GM12878 (cell line): Measurements from ENCODE around the gene TBCB. TPM values are rescaled to one million over a fixed set of nuclear protein-coding genes. Genes with fewer than 3 reads are reported as not detected.

Source experiments
- ATAC-seq: fragments of 200-7000 bp; cut with Tn5 transposase; 3 replicates; pipeline ENCODE4 v1.9.1; 2020; ENCODE audit warnings: mild to moderate bottlenecking, moderate library complexity
- BruUV-seq: library from RNA; stranded (reverse); fragments of 400-500 nt; replicated peaks from 2 replicates; lab custom pipeline; 2021; lab: Mats Ljungman, UMichigan
- CTCF ChIA-PET: fragments of 300-600 bp; sonication (Branson Sonifier 250); formaldehyde crosslinking; extraction: SDS; loops from one replicate; lab custom pipeline; 2021; ENCODE audit warnings: inconsistent platforms; lab: Yijun Ruan, JAX
- POLR2A ChIA-PET: fragments of 350-600 bp; formaldehyde crosslinking; extraction: SDS; loops from one replicate; lab custom pipeline; 2021; ENCODE audit warnings: inconsistent platforms; lab: Charles Lee
- RAD21 ChIA-PET: fragments of 300-600 bp; sonication (Branson Sonifier 250); formaldehyde crosslinking; loops from one replicate; lab custom pipeline; 2023; ENCODE audit warnings: antibody characterized with exemption; ENCODE audit not compliant: unreplicated experiment; lab: Charles Lee
- SMC1A ChIA-PET: fragments of 300-600 bp; sonication (Branson Sonifier 250); formaldehyde crosslinking; loops from one replicate; lab custom pipeline; 2023; ENCODE audit not compliant: unreplicated experiment, uncharacterized antibody; lab: Charles Lee
- DNase-seq: peaks from one replicate; pipeline ENCODE4 v3.0.0-alpha.2; 2011; ENCODE audit warnings: low read depth, low spot score
- FAIRE-seq: peaks from 3 replicates; lab custom pipeline; 2011; peaks lifted over from hg19 to GRCh38; lab: Jason Lieb, UNC
- H2AFZ ChIP-seq: 2 replicates; pipeline ENCODE4 v1.6.0; 2011; ENCODE audit warnings: low read depth, low read length, control low read depth; ENCODE audit not compliant: control insufficient read depth
- H3K27ac ChIP-seq: 2 replicates; pipeline ENCODE4 v1.5.1; 2011; ENCODE audit warnings: control low read depth; ENCODE audit not compliant: control insufficient read depth, insufficient read depth
- H3K27me3 ChIP-seq, 2 experiments: replicated peaks in 1 of 2; 2 replicates each; pipeline versions ENCODE4 v1.6.0 to v1.6.1; 2011; ENCODE audit warnings: low read length in 1 of 2; ENCODE audit not compliant: control insufficient read depth in 2 of 2, insufficient read depth in 2 of 2
- H3K36me3 ChIP-seq, 2 experiments: 2 replicates each; pipeline ENCODE4 v1.5.1; 2011; ENCODE audit warnings: low read length in 1 of 2; ENCODE audit not compliant: control insufficient read depth in 2 of 2, insufficient read depth in 2 of 2
- H3K4me1 ChIP-seq: 2 replicates; pipeline ENCODE4 v1.6.1; 2011; ENCODE audit warnings: mild to moderate bottlenecking, low read length, moderate library complexity, mixed read lengths; ENCODE audit not compliant: control insufficient read depth, insufficient read depth
- H3K4me2 ChIP-seq: 2 replicates; pipeline ENCODE4 v1.6.0; 2011; ENCODE audit warnings: control low read depth; ENCODE audit not compliant: control insufficient read depth, insufficient read depth
- H3K4me3 ChIP-seq: fragments of 200-600 bp; sonication (generic); 2 replicates; pipeline ENCODE4 v1.5.1; 2016
- H3K79me2 ChIP-seq: 2 replicates; pipeline ENCODE4 v1.6.0; 2011; ENCODE audit warnings: low read length; ENCODE audit not compliant: control insufficient read depth, insufficient read depth
- H3K9ac ChIP-seq: 2 replicates; pipeline ENCODE4 v1.8.0; 2011; ENCODE audit warnings: low read length, control low read depth, mixed read lengths; ENCODE audit not compliant: control insufficient read depth, insufficient read depth
- H3K9me3 ChIP-seq: replicated peaks from 3 replicates; pipeline ENCODE4 v1.5.1; 2011; ENCODE audit warnings: mild to moderate bottlenecking, low read length; ENCODE audit not compliant: control insufficient read depth, insufficient read depth
- H4K20me1 ChIP-seq: 2 replicates; pipeline ENCODE4 v1.6.0; 2011; ENCODE audit not compliant: control insufficient read depth, insufficient read depth
- ASH2L ChIP-seq: fragments of 300-600, 200-600 bp; sonication (generic); IDR thresholded peaks from 2 replicates; pipeline ENCODE4 v1.6.1; 2017; ENCODE audit warnings: low read depth, mild to moderate bottlenecking, borderline replicate concordance
- CBX3 ChIP-seq: fragments of 200-600 bp; sonication (generic); IDR thresholded peaks from 2 replicates; pipeline ENCODE4 v1.6.1; 2016; ENCODE audit warnings: low read depth, borderline replicate concordance
- IKZF2 ChIP-seq, 2 experiments: fragments of 450-650 bp; IDR thresholded peaks; 2 replicates each; pipeline ENCODE4 v1.6.1; 2017; ENCODE audit warnings: mild to moderate bottlenecking in 2 of 2, moderate library complexity in 2 of 2
- MEF2A ChIP-seq: IDR thresholded peaks from 2 replicates; pipeline ENCODE4 v1.6.1; 2011; ENCODE audit warnings: low read depth, mild to moderate bottlenecking, low read length, moderate library complexity; ENCODE audit not compliant: insufficient read depth
- NBN ChIP-seq: fragments of 450-650 bp; IDR thresholded peaks from 2 replicates; pipeline ENCODE4 v1.6.1; 2016
- SREBF2 ChIP-seq: IDR thresholded peaks from 2 replicates; pipeline ENCODE4 v1.6.1; 2012; ENCODE audit warnings: mild to moderate bottlenecking, low read length
- ZZZ3 ChIP-seq: IDR thresholded peaks from 2 replicates; pipeline ENCODE4 v1.6.1; 2011; ENCODE audit warnings: low read depth; ENCODE audit not compliant: control insufficient read depth, insufficient read length
- WGBS: methylation state at CpG from one replicate; pipeline ENCODE4 v1.1.6; 2016; ENCODE audit warnings: low lambda C conversion rate; ENCODE audit not compliant: insufficient replicate concordance, insufficient coverage; ENCODE audit errors: missing lambda C conversion rate; 5-methylcytosine and 5-hydroxymethylcytosine counted together
- in situ Hi-C: fragments of 300-500 bp; cut with MboI; formaldehyde crosslinking; loops from 9 replicates; pipeline ENCODE4 v1.14.3; 2018; ENCODE audit warnings: mixed read lengths
- intact Hi-C: fragments of 100-400 bp; cut with micrococcal nuclease; formaldehyde crosslinking; loops from one replicate; pipeline ENCODE4 v1.14.2; 2022; ENCODE audit not compliant: unreplicated experiment
- polyA plus RNA-seq, 11 experiments: library from polyadenylated mRNA; depleted of rRNA in 4 of 11; unstranded in 6 of 11; stranded (reverse) in 5 of 11; fragments of >200 nt; fragmentation: Nextera tagmentation in 4 of 11; fragmentation: Illumina TruSeq in 1 of 11; extraction: Ambion mirVana in 4 of 11; extraction: Trizol in 1 of 11; gene quantifications; 1 replicate in 1 of 11; 2 replicates in 10 of 11; pipeline versions ENCODE4 v1.2.1 to v1.2.3, GENCODE V29; 2011 to 2016; ENCODE audit warnings: inconsistent platforms in 2 of 11, missing spikeins in 2 of 11, low read depth in 1 of 11
- total RNA-seq, 4 experiments: library from RNA; depleted of rRNA in 3 of 4; stranded (reverse); fragments of >200 nt in 3 of 4; fragmentation: Illumina TruSeq in 1 of 4; extraction: Trizol in 1 of 4; gene quantifications; 2 replicates each; pipeline versions ENCODE4 v1.2.1 to v1.2.3, GENCODE V29; 2013 to 2021
- TF ChIP-seq, protein P1 (sequence below): fragments of 450-650 bp; formaldehyde crosslinking; IDR thresholded peaks from 2 replicates; pipeline ENCODE4 v1.4.0; 2020; ENCODE audit warnings: mild to moderate bottlenecking, moderate library complexity

The TBCB gene
- total and polyA plus RNA-seq, 10 of the 15 experiments (the other 5 are each of a cell fraction or from before 2014, with no cell fraction given): 9.4 to 193 (median 126) TPM

DNA sequence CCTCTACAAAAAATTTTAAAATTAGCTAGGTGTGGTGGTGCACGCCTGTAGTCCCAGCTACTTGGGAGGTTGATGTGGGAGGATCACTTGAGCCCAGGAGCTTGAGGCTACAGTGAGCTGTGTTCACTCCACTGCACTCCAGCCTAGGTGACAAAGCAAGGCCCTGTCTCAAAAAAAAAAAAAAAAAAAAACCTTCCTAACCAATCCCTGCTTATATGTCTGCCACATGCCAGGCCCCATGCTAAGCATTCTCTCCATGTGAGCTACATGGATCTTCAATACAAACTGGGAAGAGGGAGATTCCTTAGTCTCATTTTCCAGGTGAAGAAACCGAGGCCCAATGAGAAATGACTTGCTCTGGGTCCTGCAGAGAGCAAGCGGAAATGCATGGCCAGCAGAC lies 6.6 kb upstream of the TBCB start:
- BruUV-seq: no TSS peak
- ChIA-PET CTCF (interaction anchor here (1.5 kb wide), 1 partner anchor 48 kb away, joined by 4 read pairs; no protein-coding TSS in a partner anchor), SMC1A (interaction anchor here (0.6 kb wide), 1 partner anchor 629 kb away, joined by 4 read pairs; no protein-coding TSS in a partner anchor), POLR2A (no interaction called here), RAD21 (no interaction called here)
- in situ Hi-C loops: no loop called here
- Histone ChIP-seq H3K9me3 (no peaks in the 10 kb centered on the region), H3K79me2 (peaks cover 4% of the 10 kb centered on the region; the same call in 1 of the 2 replicates), H3K4me1 (0 out of 2 replicates have a peak, but pooled peaks cover 3% of the 10 kb centered on the region), H3K4me2 (no peak overlapping the region), H3K27ac (no peak overlapping the region), H3K36me3 (peaks cover 4 to 7% of the 10 kb centered on the region in 2 experiments; a peak in 2 of 4 replicates), H3K4me3 (no peak overlapping the region), H3K27me3 (no peaks in the 10 kb centered on the region), H2AFZ (no peak overlapping the region), H4K20me1 (no peaks in the 10 kb centered on the region), H3K9ac (no peak overlapping the region)
- 78% methylated on average over 3 of the region's 3 CpGs for WGBS
- TF ChIP-seq NBN (no peak), CBX3 (no peak), IKZF2 (IDR thresholded peaks at IDR 0.05) (no peak)
- ATAC-seq (no peak), DNase-seq (no peak), FAIRE-seq (no peak)
- intact Hi-C loops: no loop called here

DNA sequence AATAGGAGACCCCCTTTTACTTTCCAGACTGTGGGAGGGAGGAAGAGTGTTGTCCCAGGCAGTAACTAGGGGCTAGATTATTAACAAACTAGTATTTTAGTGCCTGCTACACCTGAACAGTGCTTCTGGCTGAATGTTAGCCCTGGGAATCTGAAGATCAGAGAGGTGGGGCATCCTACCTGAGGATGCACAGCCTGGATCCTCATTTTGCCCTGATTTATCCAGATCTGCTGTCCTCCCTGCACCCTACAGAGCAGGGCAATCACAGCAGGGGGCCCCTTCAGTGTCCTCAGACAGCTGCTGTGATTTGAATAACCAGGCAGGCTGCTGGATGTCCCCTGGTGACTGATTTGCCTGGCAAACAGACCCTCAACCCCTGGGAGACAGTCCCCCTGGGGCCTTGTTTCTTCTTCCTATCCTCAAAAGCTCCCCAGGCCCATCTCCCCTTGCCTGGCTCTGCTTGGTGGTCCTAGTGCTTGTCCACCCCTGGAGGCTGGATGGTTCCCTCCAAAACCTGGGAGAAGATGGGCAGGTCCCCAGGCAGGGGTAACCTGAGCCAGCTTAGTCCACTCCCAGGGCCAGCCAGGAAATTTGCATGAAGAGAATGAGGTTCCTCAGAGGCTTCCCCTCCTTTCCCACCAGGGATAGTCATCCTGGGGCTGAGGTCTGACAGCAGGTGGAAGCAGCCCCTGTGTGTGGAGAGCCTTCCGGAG lies 4.6 kb upstream of the TBCB start, which contains the start of gene OVOL3:
OVOL3 (plus strand) TSS at position 657 of the 713 bp plus-strand sequence. CDS start 60 bp downstream, outside the sequence.
- no peak for ATAC-seq
- Histone ChIP-seq H3K27ac (no peak within 1 kb of the TSS), H3K79me2 (peaks cover 11% of the 10 kb centered on the region), H3K36me3 (no peaks in the 10 kb centered on the region; a peak in 2 of 4 replicates), H4K20me1 (no peaks in the 10 kb centered on the region), H3K9ac (no peak within 1 kb of the TSS), H3K4me2 (no peak within 1 kb of the TSS), H3K4me3 (no peak within 1 kb of the TSS), H2AFZ (no peak within 1 kb of the TSS), H3K4me1 (0 out of 2 replicates have a peak, but pooled peaks cover 3% of the 10 kb centered on the region), H3K9me3 (no peaks in the 10 kb centered on the region), H3K27me3 (no peaks in the 10 kb centered on the region)
- intact Hi-C loops (loop anchor here (10.0 kb wide), 1 partner anchor 1264 kb away; the partner anchor contains the start of gene ZNF527), in situ Hi-C loops (loop anchor here (10.0 kb wide), 1 partner anchor 374 kb away; the partner anchor contains the start of gene ZNF566)
- FAIRE-seq: no peak
- no peak for TF ChIP-seq MEF2A
- no peak for TF ChIP-seq ZZZ3
- TF ChIP-seq SREBF2: no peak
- TF ChIP-seq, protein P1, sequence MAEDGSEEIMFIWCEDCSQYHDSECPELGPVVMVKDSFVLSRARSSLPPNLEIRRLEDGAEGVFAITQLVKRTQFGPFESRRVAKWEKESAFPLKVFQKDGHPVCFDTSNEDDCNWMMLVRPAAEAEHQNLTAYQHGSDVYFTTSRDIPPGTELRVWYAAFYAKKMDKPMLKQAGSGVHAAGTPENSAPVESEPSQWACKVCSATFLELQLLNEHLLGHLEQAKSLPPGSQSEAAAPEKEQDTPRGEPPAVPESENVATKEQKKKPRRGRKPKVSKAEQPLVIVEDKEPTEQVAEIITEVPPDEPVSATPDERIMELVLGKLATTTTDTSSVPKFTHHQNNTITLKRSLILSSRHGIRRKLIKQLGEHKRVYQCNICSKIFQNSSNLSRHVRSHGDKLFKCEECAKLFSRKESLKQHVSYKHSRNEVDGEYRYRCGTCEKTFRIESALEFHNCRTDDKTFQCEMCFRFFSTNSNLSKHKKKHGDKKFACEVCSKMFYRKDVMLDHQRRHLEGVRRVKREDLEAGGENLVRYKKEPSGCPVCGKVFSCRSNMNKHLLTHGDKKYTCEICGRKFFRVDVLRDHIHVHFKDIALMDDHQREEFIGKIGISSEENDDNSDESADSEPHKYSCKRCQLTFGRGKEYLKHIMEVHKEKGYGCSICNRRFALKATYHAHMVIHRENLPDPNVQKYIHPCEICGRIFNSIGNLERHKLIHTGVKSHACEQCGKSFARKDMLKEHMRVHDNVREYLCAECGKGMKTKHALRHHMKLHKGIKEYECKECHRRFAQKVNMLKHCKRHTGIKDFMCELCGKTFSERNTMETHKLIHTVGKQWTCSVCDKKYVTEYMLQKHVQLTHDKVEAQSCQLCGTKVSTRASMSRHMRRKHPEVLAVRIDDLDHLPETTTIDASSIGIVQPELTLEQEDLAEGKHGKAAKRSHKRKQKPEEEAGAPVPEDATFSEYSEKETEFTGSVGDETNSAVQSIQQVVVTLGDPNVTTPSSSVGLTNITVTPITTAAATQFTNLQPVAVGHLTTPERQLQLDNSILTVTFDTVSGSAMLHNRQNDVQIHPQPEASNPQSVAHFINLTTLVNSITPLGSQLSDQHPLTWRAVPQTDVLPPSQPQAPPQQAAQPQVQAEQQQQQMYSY: no peak
- TF ChIP-seq ASH2L: no peak
- CTCF ChIA-PET: interaction anchor here (1.1 to 1.3 kb wide), 2 partner anchors 16 to 68 kb away, joined by 3 read pairs; no protein-coding TSS in a partner anchor
- no TSS peak for BruUV-seq
- no peak for DNase-seq
- WGBS: 36% methylated on average over 1 of the region's 1 CpG
- RAD21 ChIA-PET: no interaction called here
- SMC1A ChIA-PET: no interaction called here
- POLR2A ChIA-PET: no interaction called here
